CD4-positive, alpha-beta memory T cell (primary cell): ENCODE results near the gene CPZ. TPM values are rescaled to one million over a fixed set of nuclear protein-coding genes. Genes with fewer than 3 reads are reported as not detected.
"Not testable (repeated sequence)": the region's sequence is repeated elsewhere in the genome, so short reads cannot be mapped to it uniquely, and the experiment has no call there.

Experiments
- CTCF ChIA-PET: fragments of 350-600 bp; sonication (Branson Sonifier 250); formaldehyde crosslinking; loops from one replicate; lab custom pipeline; 2021; ENCODE audit warnings: inconsistent platforms; ENCODE audit not compliant: partially characterized antibody; lab: Charles Lee
- POLR2A ChIA-PET: fragments of 350-600 bp; sonication (Branson Sonifier 250); formaldehyde crosslinking; loops from one replicate; lab custom pipeline; 2021; ENCODE audit not compliant: partially characterized antibody; lab: Charles Lee
- DNase-seq, 5 donors: peaks; one replicate each; pipeline versions ENCODE4 v3.0.0 to v3.0.0-alpha.2; 2020 to 2022; ENCODE audit warnings: mixed read lengths in 1 of 5
- H3K27ac ChIP-seq: one replicate; pipeline ENCODE4 v1.7.0; 2013; ENCODE audit warnings: low read depth, low read length
- H3K27me3 ChIP-seq: 2 replicates; pipeline ENCODE4 v1.7.0; 2013; ENCODE audit warnings: mild to moderate bottlenecking, low read length, moderate library complexity; ENCODE audit not compliant: insufficient read depth
- H3K36me3 ChIP-seq: 2 replicates; pipeline ENCODE4 v1.7.0; 2013; ENCODE audit warnings: mild to moderate bottlenecking, low read length, moderate library complexity; ENCODE audit not compliant: insufficient read depth
- H3K4me1 ChIP-seq: 2 replicates; pipeline ENCODE4 v1.7.0; 2013; ENCODE audit warnings: mild to moderate bottlenecking, low read length, moderate library complexity; ENCODE audit not compliant: insufficient read depth
- H3K4me3 ChIP-seq, 2 donors: one replicate each; pipeline ENCODE4 v1.7.0; 2013; ENCODE audit warnings: low read length in 2 of 2, mild to moderate bottlenecking in 1 of 2
- H3K9me3 ChIP-seq, 2 donors: one replicate each; pipeline ENCODE4 v1.7.0; 2013; ENCODE audit warnings: low read length in 2 of 2, control low read depth in 1 of 2; ENCODE audit not compliant: control insufficient read depth in 1 of 2
- H3K27ac Mint-ChIP-seq, 7 donors: one replicate each; pipeline ENCODE4 v1.8.0; 2020 to 2021; ENCODE audit warnings: mixed read lengths in 7 of 7, mild to moderate bottlenecking in 6 of 7, inconsistent platforms in 3 of 7, moderate library complexity in 3 of 7
- H3K27me3 Mint-ChIP-seq, 2 donors: one replicate each; pipeline ENCODE4 v1.8.0; 2020 to 2021; ENCODE audit warnings: mixed read lengths in 2 of 2
- H3K36me3 Mint-ChIP-seq, 2 donors: one replicate each; pipeline ENCODE4 v1.8.0; 2020 to 2021; ENCODE audit warnings: mixed read lengths in 2 of 2, inconsistent platforms in 1 of 2, mild to moderate bottlenecking in 1 of 2
- H3K4me1 Mint-ChIP-seq, 4 donors: one replicate each; pipeline ENCODE4 v1.8.0; 2020 to 2021; ENCODE audit warnings: mixed read lengths in 4 of 4, mild to moderate bottlenecking in 1 of 4
- H3K4me3 Mint-ChIP-seq, 8 donors: one replicate each; pipeline ENCODE4 v1.8.0; 2020 to 2021; ENCODE audit warnings: mixed read lengths in 8 of 8, mild to moderate bottlenecking in 7 of 8, moderate library complexity in 6 of 8, inconsistent platforms in 3 of 8
- H3K9me3 Mint-ChIP-seq, 8 donors: one replicate each; pipeline ENCODE4 v1.8.0; 2020 to 2021; ENCODE audit warnings: mixed read lengths in 8 of 8, mild to moderate bottlenecking in 5 of 8, inconsistent platforms in 3 of 8, moderate library complexity in 1 of 8
- intact Hi-C: fragments of 100-400 bp; cut with micrococcal nuclease; formaldehyde crosslinking; loops from one replicate; pipeline ENCODE4 v1.15.1; 2023
- polyA plus RNA-seq, 2 donors: library from polyadenylated mRNA; unstranded; fragments of 300-500 nt; fragmentation: Illumina TruSeq; gene quantifications; one replicate each; pipeline ENCODE4 v1.2.3, GENCODE V29; 2021
- total RNA-seq, 2 experiments: library from RNA; stranded (reverse); gene quantifications; one replicate each; pipeline ENCODE4 v1.2.3, GENCODE V29; 2021

CPZ gene
- total and polyA plus RNA-seq, 4 experiments from 2014 or later = not detected

GRCh38 chr4:8615921-8616787 lies 23.6 kb downstream of the CPZ start:
- H3K27ac Mint-ChIP-seq = no peak overlapping the region
- Histone ChIP-seq H3K4me1 (no peaks in the 10 kb centered on the region), H3K9me3 (no peaks in the 10 kb centered on the region), H3K4me3 (no peak overlapping the region), H3K27me3 (no peaks in the 10 kb centered on the region), H3K36me3 (no peaks in the 10 kb centered on the region), H3K27ac (no peak overlapping the region)
- ChIA-PET POLR2A (no interaction called here), CTCF (no interaction called here)
- intact Hi-C loops = no loop called here
- no peaks in the 10 kb centered on the region for H3K9me3 Mint-ChIP-seq
- no peak overlapping the region for H3K4me3 Mint-ChIP-seq
- DNase-seq = no peak
- no peaks in the 10 kb centered on the region for H3K36me3 Mint-ChIP-seq
- H3K4me1 Mint-ChIP-seq = no peaks in the 10 kb centered on the region
- H3K27me3 Mint-ChIP-seq = peaks cover 0 to 3% of the 10 kb centered on the region in 2 donors

GRCh38 chr4:8616831-8617230 lies 24.3 kb downstream of the CPZ start:
- H3K4me3 Mint-ChIP-seq = no peak overlapping the region
- no peak overlapping the region for H3K27ac Mint-ChIP-seq
- intact Hi-C loops = no loop called here
- no peaks in the 10 kb centered on the region for H3K36me3 ChIP-seq
- no peaks in the 10 kb centered on the region for H3K9me3 ChIP-seq
- CTCF ChIA-PET = no interaction called here
- H3K36me3 Mint-ChIP-seq = no peaks in the 10 kb centered on the region
- peaks cover 0 to 3% of the 10 kb centered on the region in 2 donors for H3K27me3 Mint-ChIP-seq
- no peaks in the 10 kb centered on the region for H3K4me1 ChIP-seq
- no peak for DNase-seq
- H3K4me1 Mint-ChIP-seq = no peaks in the 10 kb centered on the region
- POLR2A ChIA-PET = no interaction called here
- no peak overlapping the region for H3K27ac ChIP-seq
- H3K4me3 ChIP-seq = no peak overlapping the region
- no peaks in the 10 kb centered on the region for H3K27me3 ChIP-seq
- no peaks in the 10 kb centered on the region for H3K9me3 Mint-ChIP-seq

- CTCF ChIA-PET = no interaction called here
- Mint-ChIP-seq H3K36me3 (no peaks in the 10 kb centered on the region), H3K9me3 (no peaks in the 10 kb centered on the region)
Measured at GRCh38 chr4:8617486-8618040, 25.0 kb downstream of the CPZ start.

GRCh38 chr4:8618421-8618820 lies 25.9 kb downstream of the CPZ start:
- H3K4me3 ChIP-seq = no peak overlapping the region
- no peaks in the 10 kb centered on the region for H3K27me3 ChIP-seq
- Mint-ChIP-seq H3K9me3 (no peaks in the 10 kb centered on the region), H3K36me3 (no peaks in the 10 kb centered on the region), H3K27me3 (peaks cover 0 to 3% of the 10 kb centered on the region in 2 donors), H3K4me3 (no peak overlapping the region), H3K27ac (no peak overlapping the region), H3K4me1 (no peaks in the 10 kb centered on the region)
- no peaks in the 10 kb centered on the region for H3K9me3 ChIP-seq
- DNase-seq = no peak
- no peaks in the 10 kb centered on the region for H3K36me3 ChIP-seq
- ChIA-PET CTCF (no interaction called here), POLR2A (no interaction called here)
- intact Hi-C loops = no loop called here
- H3K4me1 ChIP-seq = no peaks in the 10 kb centered on the region
- no peak overlapping the region for H3K27ac ChIP-seq

More at GRCh38 chr4:8617486-8618040, 25.0 kb downstream of the CPZ start:
- intact Hi-C loops = no loop called here
- no peak for DNase-seq
- H3K27me3 ChIP-seq = no peaks in the 10 kb centered on the region
- H3K27me3 Mint-ChIP-seq = peaks cover 0 to 3% of the 10 kb centered on the region in 2 donors
- POLR2A ChIA-PET = no interaction called here
- H3K4me3 Mint-ChIP-seq = no peak overlapping the region
- H3K9me3 ChIP-seq = no peaks in the 10 kb centered on the region
- no peaks in the 10 kb centered on the region for H3K36me3 ChIP-seq
- H3K27ac ChIP-seq = no peak overlapping the region
- H3K4me1 Mint-ChIP-seq = no peaks in the 10 kb centered on the region
- no peaks in the 10 kb centered on the region for H3K4me1 ChIP-seq
- no peak overlapping the region for H3K4me3 ChIP-seq
- H3K27ac Mint-ChIP-seq = no peak overlapping the region

- H3K27me3 ChIP-seq = no peaks in the 10 kb centered on the region
- H3K27ac Mint-ChIP-seq = no peak overlapping the region
- H3K4me3 Mint-ChIP-seq = no peak overlapping the region
- no peaks in the 10 kb centered on the region for H3K9me3 ChIP-seq
- intact Hi-C loops = no loop called here
- no peaks in the 10 kb centered on the region for H3K36me3 Mint-ChIP-seq
- no peak for DNase-seq
- ChIA-PET CTCF (interaction anchor here (1.5 kb wide), 1 partner anchor 12 kb away, joined by 4 read pairs; no protein-coding TSS in a partner anchor), POLR2A (no interaction called here)
- no peak overlapping the region for H3K4me3 ChIP-seq
- H3K4me1 Mint-ChIP-seq = no peaks in the 10 kb centered on the region
- no peaks in the 10 kb centered on the region for H3K9me3 Mint-ChIP-seq
- no peaks in the 10 kb centered on the region for H3K4me1 ChIP-seq
- H3K27me3 Mint-ChIP-seq = peaks cover 0 to 3% of the 10 kb centered on the region in 2 donors
- no peak overlapping the region for H3K27ac ChIP-seq
- H3K36me3 ChIP-seq = no peaks in the 10 kb centered on the region
Measured at GRCh38 chr4:8618961-8619720, 26.6 kb downstream of the CPZ start.

GRCh38 chr4:8621135-8621534 lies 28.6 kb downstream of the CPZ start:
- DNase-seq, intact Hi-C loops, CTCF ChIA-PET, H3K4me1 ChIP-seq, H3K36me3 Mint-ChIP-seq, H3K4me3 ChIP-seq, H3K4me3 Mint-ChIP-seq, POLR2A ChIA-PET, H3K27me3 ChIP-seq, H3K27ac Mint-ChIP-seq, H3K36me3 ChIP-seq, H3K9me3 ChIP-seq, H3K4me1 Mint-ChIP-seq, H3K9me3 Mint-ChIP-seq, H3K27me3 Mint-ChIP-seq, H3K27ac ChIP-seq: not testable (repeated sequence)

- POLR2A ChIA-PET, intact Hi-C loops, H3K4me3 ChIP-seq, H3K9me3 Mint-ChIP-seq, H3K27ac ChIP-seq, H3K9me3 ChIP-seq, H3K4me1 ChIP-seq, H3K4me1 Mint-ChIP-seq, H3K27me3 Mint-ChIP-seq, CTCF ChIA-PET, DNase-seq, H3K27me3 ChIP-seq, H3K36me3 ChIP-seq, H3K36me3 Mint-ChIP-seq, H3K4me3 Mint-ChIP-seq, H3K27ac Mint-ChIP-seq: not testable (repeated sequence)
Measured at GRCh38 chr4:8624601-8625272, 32.2 kb downstream of the CPZ start.
